Activated B cell treated with CpG ODN at 0.5 μM for 24 hours (primary cell): ENCODE data around the gene TNFAIP8L1. TPM values are rescaled to one million over a fixed set of nuclear protein-coding genes. Genes with fewer than 3 reads are reported as not detected.
A peak's percentile ranks its signal among the peaks of the same experiment; 100 is the strongest.

ENCODE experiments used
- ATAC-seq: fragments of 200-7000 bp; cut with Tn5 transposase; one replicate; pipeline ENCODE4 v1.10.0; 2021; ENCODE audit warnings: low read depth, mild to moderate bottlenecking, moderate library complexity
- CTCF ChIA-PET: fragments of 350-600 bp; sonication (Branson Sonifier 250); formaldehyde crosslinking; loops from one replicate; lab custom pipeline; 2021; ENCODE audit warnings: antibody characterized with exemption; lab: Charles Lee
- POLR2A ChIA-PET: fragments of 350-600 bp; sonication (Branson Sonifier 250); formaldehyde crosslinking; loops from one replicate; lab custom pipeline; 2021; ENCODE audit warnings: antibody characterized with exemption; lab: Charles Lee
- DNase-seq: peaks from one replicate; pipeline ENCODE4 v3.0.0; 2022
- H3K27ac Mint-ChIP-seq: one replicate; pipeline ENCODE4 v1.8.0; 2020; ENCODE audit warnings: mixed read lengths
- H3K27me3 Mint-ChIP-seq: one replicate; pipeline ENCODE4 v1.8.0; 2021; ENCODE audit warnings: mixed read lengths
- H3K36me3 Mint-ChIP-seq: one replicate; pipeline ENCODE4 v1.8.0; 2021; ENCODE audit warnings: low read depth, mixed read lengths
- H3K4me1 Mint-ChIP-seq: one replicate; pipeline ENCODE4 v1.8.0; 2021; ENCODE audit warnings: mixed read lengths
- H3K4me3 Mint-ChIP-seq: one replicate; pipeline ENCODE4 v1.8.0; 2020; ENCODE audit warnings: mild to moderate bottlenecking, mixed read lengths
- H3K9me3 Mint-ChIP-seq: one replicate; pipeline ENCODE4 v1.8.0; 2020; ENCODE audit warnings: mixed read lengths
- intact Hi-C: fragments of 100-400 bp; cut with micrococcal nuclease; formaldehyde crosslinking; loops from one replicate; pipeline ENCODE4 v1.15.1; 2024
- total RNA-seq: library from RNA; stranded (reverse); gene quantifications from 2 replicates; pipeline ENCODE4 v1.2.3, GENCODE V29; 2022
- TF ChIP-seq, protein P1 (sequence below): fragments of 200-600 bp; IDR thresholded peaks from one replicate; pipeline ENCODE4 v1.8.0; 2022; ENCODE audit warnings: antibody characterized with exemption, mild to moderate bottlenecking

TNFAIP8L1 gene
- total RNA-seq, 1 donor from 2014 or later, result 15.5 TPM

- TF ChIP-seq, protein P1, sequence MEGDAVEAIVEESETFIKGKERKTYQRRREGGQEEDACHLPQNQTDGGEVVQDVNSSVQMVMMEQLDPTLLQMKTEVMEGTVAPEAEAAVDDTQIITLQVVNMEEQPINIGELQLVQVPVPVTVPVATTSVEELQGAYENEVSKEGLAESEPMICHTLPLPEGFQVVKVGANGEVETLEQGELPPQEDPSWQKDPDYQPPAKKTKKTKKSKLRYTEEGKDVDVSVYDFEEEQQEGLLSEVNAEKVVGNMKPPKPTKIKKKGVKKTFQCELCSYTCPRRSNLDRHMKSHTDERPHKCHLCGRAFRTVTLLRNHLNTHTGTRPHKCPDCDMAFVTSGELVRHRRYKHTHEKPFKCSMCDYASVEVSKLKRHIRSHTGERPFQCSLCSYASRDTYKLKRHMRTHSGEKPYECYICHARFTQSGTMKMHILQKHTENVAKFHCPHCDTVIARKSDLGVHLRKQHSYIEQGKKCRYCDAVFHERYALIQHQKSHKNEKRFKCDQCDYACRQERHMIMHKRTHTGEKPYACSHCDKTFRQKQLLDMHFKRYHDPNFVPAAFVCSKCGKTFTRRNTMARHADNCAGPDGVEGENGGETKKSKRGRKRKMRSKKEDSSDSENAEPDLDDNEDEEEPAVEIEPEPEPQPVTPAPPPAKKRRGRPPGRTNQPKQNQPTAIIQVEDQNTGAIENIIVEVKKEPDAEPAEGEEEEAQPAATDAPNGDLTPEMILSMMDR, result no peak
- Mint-ChIP-seq H3K27me3 (peaks cover 15% of the 10 kb centered on the region), H3K9me3 (no peaks in the 10 kb centered on the region), H3K36me3 (no peaks in the 10 kb centered on the region), H3K4me1 (no peaks in the 10 kb centered on the region), H3K4me3 (no peak overlapping the region), H3K27ac (no peak overlapping the region)
- DNase-seq (no peak), ATAC-seq (no peak)
- CTCF ChIA-PET, result no interaction called here
- POLR2A ChIA-PET, result interaction anchor here (0.5 kb wide), 1 partner anchor 1584 kb away, joined by 7 read pairs; no protein-coding TSS in a partner anchor
- intact Hi-C loops, result no loop called here
Observed at GRCh38 chr19:4622695-4623421, 16.5 kb upstream of the TNFAIP8L1 start.

GRCh38 chr19:4624301-4624700 is 15.0 kb upstream of the TNFAIP8L1 start:
- intact Hi-C loops, result no loop called here
- POLR2A ChIA-PET, result interaction anchor here (0.6 kb wide), 2 partner anchors 170 to 427 kb away, joined by 3 to 5 read pairs; no protein-coding TSS in a partner anchor
- no peak for ATAC-seq

DNA sequence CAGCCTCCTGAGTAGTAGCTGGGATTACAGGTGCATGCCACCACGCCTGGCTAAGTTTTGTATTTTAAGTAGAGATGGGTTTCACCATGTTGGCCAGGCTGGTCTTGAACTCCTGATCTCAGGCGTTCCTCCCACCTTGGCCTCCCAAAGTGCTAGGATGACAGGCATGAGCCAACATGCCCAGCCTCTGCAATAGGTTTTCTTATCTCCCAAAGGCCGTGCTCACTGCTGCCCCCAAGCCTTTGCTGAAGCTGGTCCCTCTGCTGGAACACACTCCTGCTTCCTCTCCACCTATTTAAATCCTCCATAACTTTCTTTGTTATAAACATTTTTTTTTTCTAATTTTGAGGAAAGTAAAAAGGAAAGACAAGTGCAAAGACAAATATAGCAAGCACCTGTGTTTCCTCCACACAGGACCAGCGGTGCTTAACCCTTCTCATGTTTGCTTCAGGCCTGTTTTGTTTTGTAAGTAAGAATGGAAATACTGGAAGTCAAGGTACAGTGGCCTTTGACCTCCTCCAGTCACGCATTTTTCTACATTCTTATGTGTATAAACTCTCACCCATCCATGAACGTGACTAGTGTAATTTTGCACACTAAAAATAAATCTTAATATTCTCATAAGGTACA is 14.5 kb upstream of the TNFAIP8L1 start:
- Mint-ChIP-seq H3K4me3 (no peak overlapping the region), H3K36me3 (no peaks in the 10 kb centered on the region), H3K9me3 (no peaks in the 10 kb centered on the region), H3K4me1 (no peaks in the 10 kb centered on the region), H3K27me3 (peaks cover 13% of the 10 kb centered on the region), H3K27ac (no peak overlapping the region)
- POLR2A ChIA-PET, result no interaction called here
- no peak for DNase-seq
- CTCF ChIA-PET, result no interaction called here
- TF ChIP-seq, protein P1, result no peak
- no peak for ATAC-seq
- intact Hi-C loops, result no loop called here

More at GRCh38 chr19:4624301-4624700, 15.0 kb upstream of the TNFAIP8L1 start:
- TF ChIP-seq, protein P1, result no peak
- Mint-ChIP-seq H3K27me3 (peaks cover 15% of the 10 kb centered on the region), H3K4me3 (no peak overlapping the region), H3K27ac (no peak overlapping the region), H3K9me3 (no peaks in the 10 kb centered on the region), H3K4me1 (no peaks in the 10 kb centered on the region), H3K36me3 (no peaks in the 10 kb centered on the region)
- CTCF ChIA-PET, result no interaction called here
- DNase-seq, result no peak

GRCh38 chr19:4633140-4633967 is 6.0 kb upstream of the TNFAIP8L1 start:
- Mint-ChIP-seq H3K36me3 (no peaks in the 10 kb centered on the region), H3K4me1 (peaks cover 18% of the 10 kb centered on the region), H3K4me3 (no peak overlapping the region), H3K27me3 (peaks cover 5% of the 10 kb centered on the region), H3K9me3 (no peaks in the 10 kb centered on the region), H3K27ac (peak overlapping the region; percentile 16)
- intact Hi-C loops, result no loop called here
- ChIA-PET CTCF (interaction anchor here (0.6 to 3.4 kb wide), 6 partner anchors 12 to 333 kb away, joined by 3 to 14 read pairs (median 3); no protein-coding TSS in a partner anchor), POLR2A (interaction anchor here (0.7 to 0.9 kb wide), 2 partner anchors 40 to 58 kb away, joined by 3 to 4 read pairs; no protein-coding TSS in a partner anchor)
- TF ChIP-seq, protein P1, result no peak
- DNase-seq (peak; percentile 32), ATAC-seq (peak; percentile 66)
